GM18520 (cell line): ENCODE data around the gene CLASP1.
"Not testable (repeated sequence)": the region's sequence is repeated elsewhere in the genome, so short reads cannot be mapped to it uniquely, and the experiment has no call there.

Experiments
- ATAC-seq: cut with Tn5 transposase; IDR thresholded peaks from one replicate; pipeline ENCODE4 v1.9.1; 2021; ENCODE audit not compliant: unreplicated experiment

CLASP1 gene

GRCh38 chr2:121478358-121478995 is 170.8 kb downstream of the CLASP1 start:
- not testable (repeated sequence) for ATAC-seq

DNA sequence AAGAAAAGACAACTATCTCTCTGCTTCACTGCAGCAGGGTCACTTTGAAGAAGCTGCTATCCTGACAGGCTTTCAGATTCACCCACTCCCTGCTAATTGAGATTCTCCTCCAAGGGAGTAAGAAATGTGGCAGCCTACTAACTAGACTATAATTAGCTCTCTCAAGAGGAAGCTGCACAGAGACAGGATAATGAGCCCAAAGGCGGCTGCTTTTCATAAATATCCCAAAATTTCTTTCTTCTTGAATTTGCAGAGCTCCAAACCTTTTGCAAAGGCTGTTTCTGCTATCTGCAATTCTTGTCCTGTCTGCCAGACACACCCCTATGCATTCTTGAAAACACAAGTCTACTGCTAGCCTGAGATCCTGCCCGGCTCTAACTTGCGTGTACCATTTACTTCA is 172.6 kb downstream of the CLASP1 start:
- ATAC-seq: no peak

DNA sequence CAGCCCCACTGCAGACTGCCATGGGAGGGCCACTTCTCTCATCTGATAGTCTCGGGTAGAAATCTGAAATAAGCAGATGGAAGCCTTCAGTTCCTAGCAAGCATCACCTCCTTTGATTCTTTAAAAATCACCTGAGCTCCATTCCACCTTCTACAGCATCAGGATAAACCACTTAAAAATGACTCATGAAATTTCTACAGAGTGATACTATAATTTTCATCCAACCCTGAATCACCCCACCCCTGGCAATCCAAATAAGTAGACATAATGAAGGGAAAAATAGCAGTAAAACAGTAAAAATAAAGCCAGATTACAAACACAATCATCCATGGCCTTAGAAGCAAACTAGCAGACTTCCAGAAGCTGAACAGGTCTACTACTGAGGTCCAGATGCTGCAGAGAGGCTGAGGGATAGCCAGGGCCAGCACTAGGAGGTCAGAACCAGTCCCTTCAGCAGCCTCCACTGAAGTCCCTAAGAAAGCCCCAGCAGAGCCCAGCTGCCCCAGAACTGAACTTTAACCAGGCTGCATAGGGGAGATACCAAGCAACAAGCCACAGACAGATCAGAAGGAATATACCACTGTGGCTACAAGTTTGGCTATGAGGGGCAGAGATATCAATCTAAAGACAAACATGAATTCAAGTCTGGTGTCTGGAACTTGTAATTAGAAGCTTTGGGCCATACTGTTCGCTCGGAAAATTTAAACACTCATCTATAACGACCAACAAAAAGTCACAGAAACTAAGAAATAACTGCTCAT is 173.3 kb downstream of the CLASP1 start:
- no peak for ATAC-seq

DNA sequence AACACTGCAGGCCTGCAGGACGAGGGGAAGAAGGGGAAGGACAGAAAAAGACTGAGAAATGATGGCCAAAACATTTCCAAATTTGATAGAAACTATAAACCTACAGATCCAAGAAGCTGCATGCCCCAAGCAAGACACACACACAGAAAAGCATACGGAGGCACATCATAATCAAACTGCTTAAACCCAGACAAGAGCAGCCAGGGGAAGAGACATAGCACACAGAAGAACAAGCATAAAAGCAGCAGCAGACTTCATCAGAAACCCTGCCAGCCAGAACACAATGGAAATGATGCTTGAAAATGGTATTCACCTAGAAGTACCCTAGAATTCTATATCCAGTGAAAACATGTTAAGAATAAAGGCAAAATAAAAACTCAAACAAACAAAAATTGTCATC is 175.8 kb downstream of the CLASP1 start:
- ATAC-seq: no peak

DNA sequence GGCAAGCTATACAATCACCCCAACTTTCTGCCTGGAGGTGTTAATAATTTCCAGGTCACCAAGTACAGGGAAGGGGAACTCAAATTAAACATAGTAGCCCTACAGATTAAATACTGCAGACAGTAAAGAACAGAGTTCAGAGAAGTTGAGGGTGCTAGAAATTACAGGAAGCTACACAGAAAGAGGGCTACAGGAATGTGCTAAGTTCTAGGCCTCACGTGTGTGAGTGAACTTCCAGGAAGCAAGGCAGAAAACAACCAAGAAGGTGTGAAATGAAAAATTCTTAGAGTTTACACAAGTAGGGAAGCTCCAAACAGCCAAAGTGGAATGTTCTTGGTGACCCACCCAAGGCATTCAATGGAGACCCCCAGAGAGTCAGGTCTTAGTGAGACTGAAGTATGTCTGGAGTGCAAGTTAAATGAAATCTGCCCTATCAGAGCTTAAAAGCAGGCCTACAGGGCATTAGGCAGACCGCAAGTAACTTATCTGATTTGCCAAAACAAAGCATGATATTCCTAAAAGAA is 176.7 kb downstream of the CLASP1 start:
- no peak for ATAC-seq

- ATAC-seq: no peak
These were observed 177.5 kb downstream of the CLASP1 start for GRCh38 chr2:121471532-121472469.

GRCh38 chr2:121470917-121471316 is 178.3 kb downstream of the CLASP1 start:
- no peak for ATAC-seq

DNA sequence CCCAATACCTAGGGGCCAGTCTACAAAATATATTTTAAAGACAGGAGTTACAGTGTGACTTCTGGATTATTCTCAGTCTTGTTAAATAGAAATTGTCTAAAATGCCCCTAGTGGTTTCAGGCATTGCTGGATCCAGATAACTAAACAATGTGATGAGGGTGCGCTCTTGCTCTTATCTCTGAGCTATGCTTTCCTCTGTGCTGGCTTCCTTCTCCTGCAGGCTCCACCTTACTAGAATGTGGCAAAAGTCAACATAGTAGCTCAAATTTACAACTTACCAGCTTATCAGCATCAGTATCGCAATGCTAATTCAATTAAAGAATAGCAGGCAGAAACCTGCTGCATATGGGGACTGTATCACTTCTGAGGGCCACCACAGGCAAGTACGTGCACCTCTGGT is 179.9 kb downstream of the CLASP1 start:
- no peak for ATAC-seq

GRCh38 chr2:121468936-121469335 is 180.3 kb downstream of the CLASP1 start:
- ATAC-seq: no peak

DNA sequence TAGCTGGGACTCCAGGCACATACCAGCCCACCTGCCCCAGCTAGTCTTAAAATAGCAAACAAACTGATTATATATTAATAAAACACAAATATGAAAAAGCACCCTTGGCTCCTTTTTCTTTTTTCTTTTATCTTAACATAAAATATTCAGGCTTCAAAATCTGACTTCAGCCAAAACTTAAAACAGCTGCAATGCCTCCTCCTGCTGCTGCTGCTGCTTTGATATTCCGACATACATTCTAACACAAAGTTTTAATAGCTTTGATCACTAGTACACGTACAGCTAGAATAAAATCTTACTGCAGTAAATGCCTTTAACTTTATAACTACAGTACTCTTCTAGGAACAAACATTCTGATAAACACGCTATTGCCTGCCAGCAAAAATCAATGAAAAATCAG is 190.0 kb downstream of the CLASP1 start:
- ATAC-seq: no peak

DNA sequence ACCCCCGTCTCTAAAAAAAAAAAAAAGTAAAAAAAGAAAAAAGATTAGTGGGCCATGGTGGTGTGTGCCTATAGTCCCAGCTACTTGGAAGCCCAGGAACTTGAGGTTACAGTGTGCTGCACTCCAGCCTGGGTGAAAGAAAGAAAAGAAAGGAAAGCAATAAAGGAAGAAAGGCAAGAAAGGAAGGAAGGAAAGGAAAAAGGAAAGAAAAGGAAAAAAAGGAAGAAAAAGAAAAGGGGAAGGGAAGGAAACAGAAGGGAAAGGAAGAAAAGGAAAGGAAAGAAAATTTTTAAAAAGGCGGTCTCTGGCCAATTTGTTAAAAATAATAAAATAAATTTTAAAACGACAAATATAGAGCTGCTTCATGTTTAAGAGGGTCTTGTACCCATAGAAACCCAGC is 192.9 kb downstream of the CLASP1 start:
- ATAC-seq: no peak

GRCh38 chr2:121455446-121455845 is 193.8 kb downstream of the CLASP1 start:
- ATAC-seq: no peak

DNA sequence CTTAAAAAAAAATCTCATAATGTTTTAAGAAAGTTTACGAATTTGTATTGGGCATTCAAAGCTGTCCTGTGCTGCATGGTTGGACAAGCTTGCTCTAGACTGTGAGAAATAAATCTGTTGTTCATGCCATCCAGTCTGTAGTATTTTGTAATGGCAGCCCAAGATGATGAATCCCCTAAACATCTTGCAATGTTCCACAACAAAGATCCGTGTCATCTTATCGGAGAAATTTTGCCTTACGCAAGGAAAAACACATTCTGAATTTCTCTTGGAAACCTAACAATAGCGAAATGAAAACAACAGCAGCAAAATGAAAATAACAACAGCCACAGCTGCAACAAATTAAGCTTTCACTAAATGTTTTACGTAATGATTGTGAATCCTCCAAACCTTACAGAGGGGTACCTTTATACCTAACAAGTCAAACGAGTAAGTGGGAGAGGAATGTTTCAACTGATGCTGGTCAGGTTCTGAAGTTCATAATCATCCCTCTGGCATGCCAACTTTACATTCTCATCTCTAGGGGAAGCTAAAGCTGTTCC is 194.6 kb downstream of the CLASP1 start:
- no peak for ATAC-seq

- ATAC-seq: no peak
These were observed 197.9 kb downstream of the CLASP1 start for GRCh38 chr2:121451398-121451797.

DNA sequence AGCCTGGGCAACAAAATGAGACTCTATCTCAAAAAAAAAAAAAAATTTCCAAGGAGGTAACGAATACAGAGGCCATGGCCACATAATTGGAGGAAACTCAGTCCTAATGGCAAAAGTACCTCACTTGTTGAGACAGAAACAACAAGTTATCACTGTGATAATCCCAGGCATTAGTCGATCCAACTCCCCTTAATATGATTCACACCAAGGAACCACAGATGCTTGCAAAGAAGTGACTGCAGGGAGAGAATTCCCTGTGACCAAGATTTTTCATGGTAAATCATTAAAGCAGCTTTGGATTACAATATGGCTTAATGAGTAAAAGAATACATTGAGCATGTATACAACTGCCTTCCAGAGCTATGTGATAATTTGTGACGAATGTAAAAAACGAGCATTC is 199.0 kb downstream of the CLASP1 start:
- no peak for ATAC-seq

- ATAC-seq: no peak
These were observed 202.5 kb downstream of the CLASP1 start for GRCh38 chr2:121446647-121447241.

DNA sequence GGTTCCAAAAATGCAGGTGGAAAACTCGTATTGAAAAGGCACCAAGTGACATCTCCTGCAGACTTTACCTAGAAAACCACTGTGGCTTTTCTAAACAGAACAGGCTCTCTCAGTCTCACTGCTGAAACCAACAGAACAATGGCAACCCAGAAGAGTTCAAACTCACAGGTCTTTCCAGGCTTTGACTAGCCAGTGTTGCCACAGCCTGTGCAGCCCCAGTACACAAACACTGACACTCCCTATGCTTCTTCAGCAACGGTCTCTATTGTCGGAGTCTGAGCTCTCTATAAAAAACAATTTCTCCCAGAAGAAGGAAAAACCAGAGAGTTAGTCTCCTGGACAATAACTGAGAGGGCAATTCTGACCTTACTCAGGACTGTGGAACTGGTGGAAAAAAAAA is 206.4 kb downstream of the CLASP1 start:
- no peak for ATAC-seq

- not testable (repeated sequence) for ATAC-seq
These were observed 211.0 kb downstream of the CLASP1 start for GRCh38 chr2:121438290-121438689.

- no peak for ATAC-seq
These were observed 212.3 kb downstream of the CLASP1 start for GRCh38 chr2:121436918-121437317.

GRCh38 chr2:121435790-121436189 is 213.5 kb downstream of the CLASP1 start:
- ATAC-seq: no peak

DNA sequence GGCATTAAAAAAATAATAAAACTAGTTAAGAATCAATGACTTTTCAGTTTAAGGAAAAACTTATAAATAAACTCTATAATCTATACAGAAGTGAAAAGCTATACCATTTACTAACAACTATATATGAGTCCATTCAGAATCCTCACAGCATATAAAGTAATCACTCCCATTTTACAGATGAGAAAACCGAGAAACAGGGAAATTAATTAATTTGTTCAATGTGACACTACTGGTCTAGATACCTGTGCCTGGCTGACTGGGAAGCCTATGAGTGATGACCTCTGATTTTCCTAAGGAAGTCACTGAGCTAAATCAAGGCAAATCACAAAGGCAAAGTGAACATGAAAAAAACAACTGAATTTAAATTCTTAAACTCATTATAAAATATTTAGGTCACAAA is 218.0 kb downstream of the CLASP1 start:
- ATAC-seq: no peak
